ENCODE results near the gene TIFAB. TPM values are rescaled to one million over a fixed set of nuclear protein-coding genes. Genes with fewer than 3 reads are reported as not detected.

The TIFAB gene
- polyA plus RNA-seq, 1 donor from 2014 or later, result not detected

- Histone ChIP-seq H3K79me2 (replicated peaks; ENCODE audit: insufficient read depth, low read length) (no peaks in the 10 kb centered on the region), H3K9me2 (ENCODE audit: insufficient read depth, low read length) (no peaks in the 10 kb centered on the region), H3K4me2 (ENCODE audit: low read length) (no peak overlapping the region), H3F3A (ENCODE audit: insufficient read depth, low read length, poor library complexity, severe bottlenecking) (no peaks in the 10 kb centered on the region), H3K36me3 (ENCODE audit: insufficient read depth, low read length) (no peaks in the 10 kb centered on the region), H3K9ac (ENCODE audit: low read length) (no peak overlapping the region), H4K20me1 (ENCODE audit: insufficient read depth) (no peaks in the 10 kb centered on the region), H3K27me3 (ENCODE audit: insufficient read depth, low read depth, low read length) (peaks cover 57% of the 10 kb centered on the region), H3K4me3 (ENCODE audit: low read length) (no peak overlapping the region), H3K9me3 (ENCODE audit: low read length) (no peaks in the 10 kb centered on the region), H3K27ac (ENCODE audit: low read length) (no peak overlapping the region), H2AFZ (ENCODE audit: low read depth, low read length) (no peak overlapping the region)
- TF ChIP-seq MXI1 (conservative IDR thresholded peaks at IDR 0.05; ENCODE audit: poor library complexity, severe bottlenecking), result no peak
- no peak for TF ChIP-seq REST (IDR thresholded peaks at IDR 0.05; ENCODE audit: borderline replicate concordance)
- TF ChIP-seq POLR2AphosphoS5 (IDR thresholded peaks at IDR 0.05), result no peak
- no peak for TF ChIP-seq TAF1 (IDR thresholded peaks at IDR 0.05; ENCODE audit: low read depth)
- TF ChIP-seq SMC3 (conservative IDR thresholded peaks at IDR 0.05; ENCODE audit: poor library complexity), result no peak
- TF ChIP-seq EZH2 (IDR thresholded peaks at IDR 0.05; ENCODE audit: borderline replicate concordance, insufficient read depth, low read length, poor library complexity, severe bottlenecking), result no peak
- no peak for TF ChIP-seq EP300 (conservative IDR thresholded peaks at IDR 0.05; ENCODE audit: poor library complexity, severe bottlenecking)
- no peak for TF ChIP-seq RAD21 (conservative IDR thresholded peaks at IDR 0.05)
- TF ChIP-seq CTCF (IDR thresholded peaks at IDR 0.05; ENCODE audit: poor library complexity, severe bottlenecking), result no peak
Observed at GRCh38 chr5:135468541-135468940, 16.4 kb upstream of the TIFAB start.

- no peaks in the 10 kb centered on the region for H3F3A ChIP-seq (ENCODE audit: insufficient read depth, low read length, poor library complexity, severe bottlenecking)
- no peaks in the 10 kb centered on the region for H3K79me2 ChIP-seq (replicated peaks; ENCODE audit: insufficient read depth, low read length)
- H4K20me1 ChIP-seq (ENCODE audit: insufficient read depth), result no peaks in the 10 kb centered on the region
- H3K4me3 ChIP-seq (ENCODE audit: low read length), result no peak overlapping the region
- H3K36me3 ChIP-seq (ENCODE audit: insufficient read depth, low read length), result no peaks in the 10 kb centered on the region
- H2AFZ ChIP-seq (ENCODE audit: low read depth, low read length), result no peak overlapping the region
- H3K4me2 ChIP-seq (ENCODE audit: low read length), result no peak overlapping the region
- no peak overlapping the region for H3K9ac ChIP-seq (ENCODE audit: low read length)
- TF ChIP-seq TAF1 (IDR thresholded peaks at IDR 0.05; ENCODE audit: low read depth) (no peak), EP300 (conservative IDR thresholded peaks at IDR 0.05; ENCODE audit: poor library complexity, severe bottlenecking) (no peak), RAD21 (conservative IDR thresholded peaks at IDR 0.05) (no peak), POLR2AphosphoS5 (IDR thresholded peaks at IDR 0.05) (no peak), SMC3 (conservative IDR thresholded peaks at IDR 0.05; ENCODE audit: poor library complexity) (no peak), REST (IDR thresholded peaks at IDR 0.05; ENCODE audit: borderline replicate concordance) (no peak), EZH2 (IDR thresholded peaks at IDR 0.05; ENCODE audit: borderline replicate concordance, insufficient read depth, low read length, poor library complexity, severe bottlenecking) (no peak), MXI1 (conservative IDR thresholded peaks at IDR 0.05; ENCODE audit: poor library complexity, severe bottlenecking) (no peak), CTCF (IDR thresholded peaks at IDR 0.05; ENCODE audit: poor library complexity, severe bottlenecking) (no peak)
- H3K27me3 ChIP-seq (ENCODE audit: insufficient read depth, low read depth, low read length), result peaks cover 62% of the 10 kb centered on the region
- no peak overlapping the region for H3K27ac ChIP-seq (ENCODE audit: low read length)
- H3K9me2 ChIP-seq (ENCODE audit: insufficient read depth, low read length), result no peaks in the 10 kb centered on the region
- H3K9me3 ChIP-seq (ENCODE audit: low read length), result no peaks in the 10 kb centered on the region
Observed at GRCh38 chr5:135467871-135468485, 15.8 kb upstream of the TIFAB start.

Data from neural cell (in vitro differentiated cells).